Peyer's patch (tissue), 4 donors: ENCODE data around the gene FUT8.

Source experiments
- POLR2A ChIP-seq, 2 donors: fragments of 450-650 bp; IDR thresholded peaks; one replicate each; pipeline ENCODE4 v1.5.1; 2017; ENCODE audit warnings: antibody characterized with exemption in 2 of 2, mild to moderate bottlenecking in 2 of 2, moderate library complexity in 2 of 2
- TF ChIP-seq, protein P1 (sequence below), 6 experiments: fragments of 450-650 bp in 4 of 6; fragments of 200-600 bp in 2 of 6; sonication (generic) in 1 of 6; IDR thresholded peaks; one replicate each; pipeline ENCODE4 v1.5.1; 2017 to 2019; ENCODE audit warnings: antibody characterized with exemption in 6 of 6, mild to moderate bottlenecking in 3 of 6, moderate library complexity in 1 of 6

DNA sequence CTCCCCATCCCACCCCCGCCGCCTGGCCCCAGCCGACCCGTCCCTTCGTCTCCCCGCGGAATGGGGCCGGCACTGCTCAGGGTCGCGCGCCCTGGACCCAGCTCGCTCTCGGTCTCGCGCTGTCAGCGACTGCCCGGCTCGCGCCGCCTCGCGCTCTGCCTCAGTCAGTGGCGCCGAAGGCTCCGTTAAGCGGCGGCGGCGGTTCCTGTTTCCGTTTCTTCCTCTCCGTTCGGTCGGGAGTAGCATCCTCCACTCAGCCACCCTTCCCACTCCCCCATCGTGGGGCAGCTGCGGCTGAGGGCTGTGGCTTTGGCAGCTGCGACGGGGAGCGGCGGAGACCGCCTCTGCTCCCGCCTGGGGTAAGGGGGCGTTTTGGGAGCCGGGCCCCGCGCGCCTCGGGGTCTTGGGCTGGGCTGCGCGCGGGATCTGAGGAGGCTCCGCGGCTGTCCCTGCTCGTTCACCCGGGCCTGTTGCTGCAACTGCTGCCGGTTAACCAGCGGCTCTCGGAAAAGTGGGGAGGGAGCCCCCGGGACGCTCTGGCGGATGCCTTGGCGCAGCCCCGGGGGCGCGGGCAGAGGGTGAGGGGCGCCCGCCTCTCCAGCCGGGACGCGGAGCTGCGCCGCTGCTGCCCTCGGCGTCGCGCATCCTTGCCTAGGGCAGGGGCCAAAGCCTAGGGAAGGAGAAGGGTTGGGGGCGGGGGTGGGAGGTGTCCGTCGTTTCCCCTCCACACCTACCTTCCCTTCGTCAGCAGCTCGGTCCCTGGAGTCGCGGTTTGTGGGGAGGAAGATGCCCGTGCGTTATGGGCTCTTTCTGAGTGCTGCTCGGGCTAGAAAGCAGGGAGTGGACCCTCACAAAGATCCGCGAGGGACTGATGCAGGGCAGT is 567 bp downstream of the FUT8 start:
- TF ChIP-seq, protein P1, sequence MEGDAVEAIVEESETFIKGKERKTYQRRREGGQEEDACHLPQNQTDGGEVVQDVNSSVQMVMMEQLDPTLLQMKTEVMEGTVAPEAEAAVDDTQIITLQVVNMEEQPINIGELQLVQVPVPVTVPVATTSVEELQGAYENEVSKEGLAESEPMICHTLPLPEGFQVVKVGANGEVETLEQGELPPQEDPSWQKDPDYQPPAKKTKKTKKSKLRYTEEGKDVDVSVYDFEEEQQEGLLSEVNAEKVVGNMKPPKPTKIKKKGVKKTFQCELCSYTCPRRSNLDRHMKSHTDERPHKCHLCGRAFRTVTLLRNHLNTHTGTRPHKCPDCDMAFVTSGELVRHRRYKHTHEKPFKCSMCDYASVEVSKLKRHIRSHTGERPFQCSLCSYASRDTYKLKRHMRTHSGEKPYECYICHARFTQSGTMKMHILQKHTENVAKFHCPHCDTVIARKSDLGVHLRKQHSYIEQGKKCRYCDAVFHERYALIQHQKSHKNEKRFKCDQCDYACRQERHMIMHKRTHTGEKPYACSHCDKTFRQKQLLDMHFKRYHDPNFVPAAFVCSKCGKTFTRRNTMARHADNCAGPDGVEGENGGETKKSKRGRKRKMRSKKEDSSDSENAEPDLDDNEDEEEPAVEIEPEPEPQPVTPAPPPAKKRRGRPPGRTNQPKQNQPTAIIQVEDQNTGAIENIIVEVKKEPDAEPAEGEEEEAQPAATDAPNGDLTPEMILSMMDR (IDR thresholded peaks at IDR 0.05): peak in 1 of 6 experiments; percentile 16
- TF ChIP-seq POLR2A (IDR thresholded peaks at IDR 0.05): no peak
